Non-pigmented ciliary epithelial cell (primary cell): ENCODE results near the gene DACH1.
"Not testable (repeated sequence)": the region's sequence is repeated elsewhere in the genome, so short reads cannot be mapped to it uniquely, and the experiment has no call there.

Experiments used
- DNase-seq: peaks from one replicate; pipeline ENCODE4 v3.0.0-alpha.2; 2010; ENCODE audit warnings: low read depth

DACH1 gene

GRCh38 chr13:71865874-71866334, 1.1 kb downstream of the DACH1 start:
- DNase-seq = no peak

- DNase-seq = no peak
Observed at GRCh38 chr13:71864986-71865873, 1.8 kb downstream of the DACH1 start.

- DNase-seq = no peak
Observed at GRCh38 chr13:71864094-71864985, 2.7 kb downstream of the DACH1 start.

GRCh38 chr13:71863254-71863865, 3.6 kb downstream of the DACH1 start:
- no peak for DNase-seq

GRCh38 chr13:71862459-71862943, 4.5 kb downstream of the DACH1 start:
- no peak for DNase-seq

- no peak for DNase-seq
Observed at GRCh38 chr13:71861769-71862458, 5.1 kb downstream of the DACH1 start.

GRCh38 chr13:71860547-71861138, 6.4 kb downstream of the DACH1 start:
- DNase-seq = no peak

GRCh38 chr13:71858647-71859046, 8.4 kb downstream of the DACH1 start:
- DNase-seq = no peak

GRCh38 chr13:71856548-71857043, 10.4 kb downstream of the DACH1 start:
- no peak for DNase-seq

GRCh38 chr13:71854401-71854800, 12.6 kb downstream of the DACH1 start:
- DNase-seq = no peak

- DNase-seq = no peak
Observed at GRCh38 chr13:71853725-71854124, 13.3 kb downstream of the DACH1 start.

- DNase-seq = no peak
Observed at GRCh38 chr13:71852736-71853135, 14.3 kb downstream of the DACH1 start.

GRCh38 chr13:71851498-71852409, 15.2 kb downstream of the DACH1 start:
- DNase-seq = no peak

- no peak for DNase-seq
Observed at GRCh38 chr13:71842003-71842402, 25.0 kb downstream of the DACH1 start.

GRCh38 chr13:71838842-71839241, 28.2 kb downstream of the DACH1 start:
- no peak for DNase-seq

- not testable (repeated sequence) for DNase-seq
Observed at GRCh38 chr13:71837582-71837981, 29.4 kb downstream of the DACH1 start.

- no peak for DNase-seq
Observed at GRCh38 chr13:71831716-71832115, 35.3 kb downstream of the DACH1 start.

GRCh38 chr13:71830736-71831135, 36.3 kb downstream of the DACH1 start:
- DNase-seq = no peak

GRCh38 chr13:71830323-71830722, 36.7 kb downstream of the DACH1 start:
- no peak for DNase-seq

GRCh38 chr13:71829547-71829946, 37.5 kb downstream of the DACH1 start:
- no peak for DNase-seq
